Activated T-cell treated with anti-CD3 and anti-CD28 coated beads, Interleukin-2, amount 50 U/mL, for 72 hours (primary cell): ENCODE measurements around the gene ACTN4. TPM values are rescaled to one million over a fixed set of nuclear protein-coding genes. Genes with fewer than 3 reads are reported as not detected.

Experiments
- ATAC-seq, 2 donors: fragments of 150-1000 bp; cut with Tn5 transposase; replicated peaks in 1 of 2; 2 replicates each; pipeline ENCODE4 v1.10.0; 2021; ENCODE audit warnings: moderate library complexity in 2 of 2, mild to moderate bottlenecking in 1 of 2
- DNase-seq, 2 donors: peaks; one replicate each; pipeline ENCODE4 v3.0.0; 2021 to 2022; ENCODE audit warnings: mixed read lengths in 1 of 2
- H3K27ac Mint-ChIP-seq: one replicate; pipeline ENCODE4 v1.8.0; 2022; ENCODE audit warnings: mild to moderate bottlenecking, moderate library complexity, mixed read lengths
- H3K27me3 Mint-ChIP-seq: one replicate; pipeline ENCODE4 v1.8.0; 2022; ENCODE audit warnings: low read depth, mixed read lengths
- H3K36me3 Mint-ChIP-seq, 2 donors: one replicate each; pipeline ENCODE4 v1.8.0; 2022; ENCODE audit warnings: mixed read lengths in 2 of 2, mild to moderate bottlenecking in 1 of 2; ENCODE audit not compliant: insufficient read depth in 2 of 2
- H3K4me1 Mint-ChIP-seq: one replicate; pipeline ENCODE4 v1.8.0; 2022; ENCODE audit warnings: low read depth, mixed read lengths
- H3K4me3 Mint-ChIP-seq, 2 donors: one replicate each; pipeline ENCODE4 v1.8.0; 2022; ENCODE audit warnings: mild to moderate bottlenecking in 2 of 2, mixed read lengths in 2 of 2, moderate library complexity in 2 of 2
- H3K9me3 Mint-ChIP-seq, 2 donors: one replicate each; pipeline ENCODE4 v1.8.0; 2022; ENCODE audit warnings: mixed read lengths in 2 of 2
- total RNA-seq, 2 donors: library from RNA; stranded (reverse); gene quantifications; one replicate each; pipeline ENCODE4 v1.2.3, GENCODE V29; 2022

The ACTN4 gene
- total RNA-seq, 2 donors from 2014 or later: 200 to 227 TPM

DNA sequence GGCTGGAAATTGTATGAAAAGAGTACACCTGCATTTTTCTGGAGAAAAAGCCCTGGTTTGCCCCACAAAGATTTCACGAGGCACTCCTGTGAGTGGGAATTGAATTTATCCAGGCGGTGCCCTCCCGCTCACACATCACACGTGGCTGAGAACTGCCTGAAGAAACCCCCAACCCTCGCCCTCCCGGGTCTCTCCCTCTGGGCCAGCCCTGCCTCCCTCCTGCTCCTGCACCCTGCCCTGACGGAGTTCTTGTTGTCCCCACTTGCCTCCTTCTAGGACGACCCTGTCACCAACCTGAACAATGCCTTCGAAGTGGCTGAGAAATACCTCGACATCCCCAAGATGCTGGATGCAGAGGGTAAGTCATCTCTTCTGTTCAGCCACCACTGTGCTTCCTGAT is 61.7 kb downstream of the ACTN4 start:
- no peak for DNase-seq
- Mint-ChIP-seq H3K9me3 (no peaks in the 10 kb centered on the region), H3K27ac (no peak overlapping the region), H3K36me3 (peaks cover 3 to 9% of the 10 kb centered on the region in 2 donors), H3K27me3 (no peaks in the 10 kb centered on the region), H3K4me1 (no peaks in the 10 kb centered on the region), H3K4me3 (no peak overlapping the region)
- ATAC-seq: no peak

DNA sequence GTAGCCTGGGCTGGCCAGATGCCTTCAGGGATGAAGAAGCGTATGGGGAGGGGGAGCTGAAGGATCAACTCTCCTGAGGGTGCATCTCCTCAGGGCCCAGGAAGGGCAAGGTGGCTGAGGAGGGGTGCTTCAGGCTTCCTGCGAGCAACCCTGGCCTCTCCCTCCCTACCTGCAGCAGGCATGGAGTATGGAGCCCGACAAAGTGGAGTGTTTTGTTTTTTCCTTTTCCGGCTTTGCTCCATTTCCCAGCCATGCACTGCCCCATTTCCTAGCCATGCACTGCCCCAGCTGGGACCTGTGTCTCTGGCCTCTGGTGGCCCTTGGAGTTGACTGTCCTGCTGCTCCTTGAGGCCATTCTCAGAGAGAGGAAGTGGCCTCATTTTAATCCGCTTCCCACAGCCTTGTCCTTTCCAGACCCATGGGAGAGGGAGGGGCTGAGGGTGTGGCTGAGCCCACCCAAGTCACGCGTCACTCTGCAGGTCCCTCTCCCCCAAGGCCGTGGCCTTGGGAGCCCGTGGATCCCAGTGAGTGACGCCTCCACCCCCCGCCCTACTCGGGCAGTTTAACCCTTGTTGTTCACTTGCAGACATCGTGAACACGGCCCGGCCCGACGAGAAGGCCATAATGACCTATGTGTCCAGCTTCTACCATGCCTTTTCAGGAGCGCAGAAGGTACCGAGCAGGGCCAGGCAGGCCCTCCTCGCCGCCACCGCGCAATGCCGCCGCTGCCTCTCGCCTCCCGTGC is 62.4 kb downstream of the ACTN4 start:
- DNase-seq (no peak), ATAC-seq (no peak)
- no peaks in the 10 kb centered on the region for H3K9me3 Mint-ChIP-seq
- H3K4me1 Mint-ChIP-seq: no peaks in the 10 kb centered on the region
- no peak overlapping the region for H3K4me3 Mint-ChIP-seq
- H3K27me3 Mint-ChIP-seq: no peaks in the 10 kb centered on the region
- peaks cover 3 to 9% of the 10 kb centered on the region in 2 donors for H3K36me3 Mint-ChIP-seq
- H3K27ac Mint-ChIP-seq: no peak overlapping the region

GRCh38 chr19:38710416-38710702 is 62.9 kb downstream of the ACTN4 start:
- DNase-seq (no peak), ATAC-seq (no peak)
- H3K4me1 Mint-ChIP-seq: no peaks in the 10 kb centered on the region
- H3K27ac Mint-ChIP-seq: no peak overlapping the region
- peaks cover 3 to 9% of the 10 kb centered on the region in 2 donors for H3K36me3 Mint-ChIP-seq
- H3K9me3 Mint-ChIP-seq: no peaks in the 10 kb centered on the region
- no peak overlapping the region for H3K4me3 Mint-ChIP-seq
- no peaks in the 10 kb centered on the region for H3K27me3 Mint-ChIP-seq

DNA sequence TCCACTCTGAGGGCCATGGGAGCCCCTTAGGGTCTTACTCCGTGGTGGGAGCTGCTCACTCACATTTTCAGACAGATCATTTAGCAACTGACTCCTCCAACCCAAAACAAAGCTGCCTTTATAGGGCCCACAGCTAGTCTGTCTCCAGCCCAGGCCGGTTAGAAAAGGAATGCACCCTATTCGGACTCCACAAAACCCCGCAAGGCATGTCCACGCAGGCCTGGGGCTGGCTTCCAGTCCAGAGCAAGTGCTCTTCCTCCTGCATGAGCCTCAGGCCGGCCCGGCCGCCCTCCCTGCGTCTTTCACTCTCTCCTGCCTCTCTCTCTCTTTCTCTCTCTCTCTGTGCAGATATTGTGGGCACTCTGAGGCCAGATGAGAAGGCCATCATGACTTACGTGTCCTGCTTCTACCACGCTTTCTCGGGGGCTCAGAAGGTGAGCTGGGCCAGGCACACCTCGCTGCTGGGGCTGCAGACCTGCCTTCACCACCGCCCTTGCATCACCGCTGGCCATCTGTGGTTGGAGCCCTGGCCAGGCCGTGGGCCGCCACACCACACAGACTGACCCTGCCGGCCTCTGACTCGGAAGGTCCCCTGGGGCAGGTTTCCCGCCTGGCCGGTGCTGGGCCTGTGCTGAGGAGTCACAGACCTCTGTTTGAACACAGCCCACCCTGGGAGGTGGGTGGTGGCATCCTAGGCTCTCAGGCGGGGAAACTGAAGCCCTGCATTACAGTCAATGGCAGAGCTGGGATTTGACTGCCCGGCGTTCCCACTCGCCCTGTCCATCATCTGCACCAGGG is 63.7 kb downstream of the ACTN4 start:
- no peaks in the 10 kb centered on the region for H3K9me3 Mint-ChIP-seq
- no peak overlapping the region for H3K27ac Mint-ChIP-seq
- no peaks in the 10 kb centered on the region for H3K27me3 Mint-ChIP-seq
- peaks cover 1 to 9% of the 10 kb centered on the region in 2 donors for H3K36me3 Mint-ChIP-seq
- no peak for DNase-seq
- no peaks in the 10 kb centered on the region for H3K4me1 Mint-ChIP-seq
- no peak overlapping the region for H3K4me3 Mint-ChIP-seq
- ATAC-seq: no peak

DNA sequence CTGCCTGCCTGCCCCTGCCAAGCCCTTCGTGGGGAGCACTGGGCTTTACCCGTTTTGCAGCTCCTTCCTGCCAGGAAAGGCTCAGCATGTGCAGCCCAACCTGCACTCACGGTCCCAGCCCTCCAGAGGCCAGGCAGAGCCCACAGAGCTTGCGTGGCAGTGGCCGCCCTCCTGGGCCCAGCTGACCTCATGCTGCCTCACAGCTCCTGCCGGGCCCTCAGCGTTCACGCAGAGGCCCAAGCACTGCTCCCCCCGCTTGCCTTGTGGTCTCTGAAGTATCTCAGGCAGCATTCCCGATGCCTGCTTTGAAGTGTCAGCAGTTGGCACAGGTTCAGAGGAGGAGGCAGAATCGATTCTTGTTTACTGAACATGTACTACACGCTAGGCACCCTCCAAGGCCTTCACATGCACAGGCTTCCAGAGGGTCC is 64.3 kb downstream of the ACTN4 start:
- Mint-ChIP-seq H3K4me3 (no peak overlapping the region), H3K4me1 (no peaks in the 10 kb centered on the region), H3K27me3 (no peaks in the 10 kb centered on the region), H3K36me3 (peaks cover 2 to 9% of the 10 kb centered on the region in 2 donors), H3K27ac (no peak overlapping the region), H3K9me3 (no peaks in the 10 kb centered on the region)
- ATAC-seq (no peak), DNase-seq (no peak)

DNA sequence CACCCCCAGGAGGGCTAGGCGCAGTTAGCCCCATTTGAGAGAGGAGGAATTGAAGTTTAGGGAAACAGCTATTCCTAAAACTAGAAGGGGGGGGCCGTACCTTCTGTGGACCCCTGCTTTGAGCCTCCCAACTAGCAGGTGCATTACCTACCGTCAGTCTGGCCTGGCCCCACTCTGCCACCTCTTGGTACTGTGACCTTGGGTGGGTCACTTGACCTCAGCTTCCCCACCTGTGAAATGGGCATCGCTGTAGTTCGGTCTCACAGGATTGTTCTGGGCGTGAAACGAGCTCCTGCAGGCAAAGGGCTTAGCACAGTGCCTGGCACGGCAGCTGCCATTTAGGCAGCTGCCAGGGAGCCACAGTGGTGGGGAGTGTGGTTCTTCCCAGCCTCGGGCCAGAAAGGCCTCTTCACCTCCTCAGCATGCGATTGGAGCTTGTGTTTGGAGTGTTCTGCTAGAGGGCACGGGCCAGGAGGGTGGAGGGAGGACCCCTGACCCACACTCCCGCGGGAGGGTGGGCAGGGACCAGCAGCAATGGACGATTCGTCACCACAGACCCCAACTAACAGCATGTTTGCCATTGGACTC is 64.8 kb downstream of the ACTN4 start:
- Mint-ChIP-seq H3K27me3 (no peaks in the 10 kb centered on the region), H3K36me3 (peaks cover 2 to 9% of the 10 kb centered on the region in 2 donors)

GRCh38 chr19:38713227-38713649 is 65.8 kb downstream of the ACTN4 start:
- DNase-seq (no peak), ATAC-seq (no peak)
- no peak overlapping the region for H3K27ac Mint-ChIP-seq
- H3K9me3 Mint-ChIP-seq: no peaks in the 10 kb centered on the region
- H3K27me3 Mint-ChIP-seq: no peaks in the 10 kb centered on the region
- H3K36me3 Mint-ChIP-seq: peaks cover 2 to 9% of the 10 kb centered on the region in 2 donors
- no peaks in the 10 kb centered on the region for H3K4me1 Mint-ChIP-seq
- H3K4me3 Mint-ChIP-seq: no peak overlapping the region

More for the DNA sequence above, 64.8 kb downstream of the ACTN4 start:
- DNase-seq: no peak
- H3K4me3 Mint-ChIP-seq: no peak overlapping the region
- H3K9me3 Mint-ChIP-seq: no peaks in the 10 kb centered on the region
- H3K4me1 Mint-ChIP-seq: no peaks in the 10 kb centered on the region
- no peak overlapping the region for H3K27ac Mint-ChIP-seq
- ATAC-seq: no peak

- DNase-seq: no peak
- Mint-ChIP-seq H3K9me3 (no peaks in the 10 kb centered on the region), H3K27ac (no peak overlapping the region), H3K4me1 (no peaks in the 10 kb centered on the region), H3K36me3 (peaks cover 2 to 9% of the 10 kb centered on the region in 2 donors), H3K27me3 (no peaks in the 10 kb centered on the region), H3K4me3 (no peak overlapping the region)
- no peak for ATAC-seq
Measured at GRCh38 chr19:38713865-38714264, 66.4 kb downstream of the ACTN4 start.

DNA sequence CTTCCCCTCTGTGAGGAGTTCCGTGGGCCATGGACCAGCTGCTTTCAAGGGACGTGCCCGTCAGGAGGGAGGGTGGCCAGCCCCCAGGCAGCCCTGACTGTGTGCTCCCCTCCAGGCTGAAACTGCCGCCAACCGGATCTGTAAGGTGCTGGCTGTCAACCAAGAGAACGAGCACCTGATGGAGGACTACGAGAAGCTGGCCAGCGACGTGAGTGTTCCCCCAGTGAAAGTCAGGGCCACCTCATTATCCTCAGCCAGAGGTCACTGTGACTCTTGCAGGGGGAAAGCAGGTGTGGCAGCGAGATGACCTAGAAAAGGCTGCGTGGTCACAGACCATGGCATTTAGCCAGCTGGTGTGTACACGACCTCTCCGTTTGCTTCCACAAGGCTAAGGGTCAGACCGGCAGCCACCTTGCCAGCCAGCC is 66.9 kb downstream of the ACTN4 start:
- H3K27ac Mint-ChIP-seq: no peak overlapping the region
- no peak for DNase-seq
- no peaks in the 10 kb centered on the region for H3K4me1 Mint-ChIP-seq
- H3K36me3 Mint-ChIP-seq: peaks cover 2 to 9% of the 10 kb centered on the region in 2 donors
- no peaks in the 10 kb centered on the region for H3K27me3 Mint-ChIP-seq
- no peak overlapping the region for H3K4me3 Mint-ChIP-seq
- no peak for ATAC-seq
- H3K9me3 Mint-ChIP-seq: no peaks in the 10 kb centered on the region

DNA sequence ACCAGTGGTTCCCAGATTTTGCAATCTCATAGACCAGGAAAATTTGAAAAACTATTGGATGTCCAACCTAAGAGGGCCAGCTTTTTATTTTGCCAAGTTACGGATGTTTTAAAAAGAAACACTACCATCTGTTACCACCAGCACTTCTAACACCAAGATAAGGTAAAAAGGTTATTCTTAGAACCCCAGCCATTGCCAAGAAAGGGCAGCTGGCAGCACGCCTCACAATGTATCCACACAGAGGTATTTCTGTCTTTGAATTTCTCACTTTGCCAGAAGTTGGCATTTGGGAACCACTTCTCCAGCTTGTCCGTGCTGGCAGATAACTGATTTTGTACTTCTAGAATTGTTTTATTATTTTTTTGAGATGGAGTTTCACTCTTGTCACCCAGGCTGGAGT is 68.1 kb downstream of the ACTN4 start:
- H3K27ac Mint-ChIP-seq: no peak overlapping the region
- H3K4me1 Mint-ChIP-seq: no peaks in the 10 kb centered on the region
- DNase-seq (no peak), ATAC-seq (no peak)
- no peaks in the 10 kb centered on the region for H3K9me3 Mint-ChIP-seq
- H3K27me3 Mint-ChIP-seq: no peaks in the 10 kb centered on the region
- H3K4me3 Mint-ChIP-seq: no peak overlapping the region
- peaks cover 2 to 6% of the 10 kb centered on the region in 2 donors for H3K36me3 Mint-ChIP-seq

GRCh38 chr19:38717051-38717450 is 69.6 kb downstream of the ACTN4 start:
- H3K27me3 Mint-ChIP-seq: no peaks in the 10 kb centered on the region
- H3K4me1 Mint-ChIP-seq: no peaks in the 10 kb centered on the region
- no peaks in the 10 kb centered on the region for H3K9me3 Mint-ChIP-seq
- H3K27ac Mint-ChIP-seq: no peak overlapping the region
- no peak for DNase-seq
- H3K36me3 Mint-ChIP-seq: peaks cover 0 to 2% of the 10 kb centered on the region in 2 donors
- no peak for ATAC-seq
- H3K4me3 Mint-ChIP-seq: no peak overlapping the region

GRCh38 chr19:38717855-38718254 is 70.4 kb downstream of the ACTN4 start:
- no peaks in the 10 kb centered on the region for H3K9me3 Mint-ChIP-seq
- no peak for DNase-seq
- H3K4me3 Mint-ChIP-seq: no peak overlapping the region
- no peaks in the 10 kb centered on the region for H3K4me1 Mint-ChIP-seq
- no peak for ATAC-seq
- no peak overlapping the region for H3K27ac Mint-ChIP-seq
- peaks cover 0 to 2% of the 10 kb centered on the region in 2 donors for H3K36me3 Mint-ChIP-seq
- H3K27me3 Mint-ChIP-seq: no peaks in the 10 kb centered on the region

DNA sequence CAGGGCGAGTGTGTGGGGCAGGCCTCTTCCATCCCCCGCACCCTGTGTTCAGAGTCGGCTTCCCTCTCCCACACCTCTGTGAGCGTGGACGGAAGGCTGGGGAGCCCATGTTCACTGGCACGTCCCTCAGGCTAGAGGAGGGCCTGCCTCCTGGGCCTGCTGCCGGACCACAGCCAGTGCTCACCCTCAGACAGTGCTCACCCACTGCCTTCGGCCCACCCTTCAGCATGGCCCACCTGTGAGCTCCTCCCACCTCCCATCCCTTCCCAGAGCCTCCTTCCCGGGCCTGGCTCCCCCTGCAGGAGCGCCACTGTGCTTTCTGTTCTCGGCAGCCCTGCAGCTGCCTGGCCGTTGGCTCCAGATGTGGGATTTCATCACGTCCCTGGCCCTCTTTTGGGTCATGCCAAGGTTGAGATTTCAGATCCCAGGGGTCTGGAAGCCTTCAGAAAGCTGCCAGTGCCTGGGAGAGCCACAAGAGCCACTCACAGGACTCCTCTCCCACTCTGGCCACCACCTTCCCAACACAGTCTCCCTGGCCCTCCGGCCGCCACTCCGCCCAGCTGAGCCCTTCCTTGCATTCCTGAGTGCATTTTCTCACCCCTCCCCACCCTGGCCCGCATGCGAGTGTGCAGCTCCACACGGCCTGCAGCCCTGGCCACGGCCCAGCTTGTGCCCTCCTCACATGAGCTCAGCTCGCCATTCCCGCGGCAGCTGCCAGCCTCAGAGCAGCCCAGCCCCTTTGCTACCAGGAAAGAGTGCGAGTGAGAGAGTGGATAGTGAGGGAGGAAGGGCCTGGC is 71.5 kb downstream of the ACTN4 start:
- H3K4me1 Mint-ChIP-seq: no peaks in the 10 kb centered on the region
- DNase-seq (no peak), ATAC-seq (peak in 1 of 2 donors; percentile 3)
- no peaks in the 10 kb centered on the region for H3K9me3 Mint-ChIP-seq
- no peak overlapping the region for H3K4me3 Mint-ChIP-seq
- H3K36me3 Mint-ChIP-seq: peaks cover 0 to 2% of the 10 kb centered on the region in 2 donors
- H3K27ac Mint-ChIP-seq: no peak overlapping the region
- no peaks in the 10 kb centered on the region for H3K27me3 Mint-ChIP-seq
